Pons (tissue), 1 donor: ENCODE measurements around the gene BBS1.
A peak's percentile ranks its signal among the peaks of the same experiment; 100 is the strongest.
"Not testable (repeated sequence)": the region's sequence is repeated elsewhere in the genome, so short reads cannot be mapped to it uniquely, and the experiment has no call there.

Experiments
- DNase-seq: peaks from one replicate; pipeline ENCODE4 v3.0.0-alpha.2; 2016; ENCODE audit warnings: low spot score

The BBS1 gene

DNA sequence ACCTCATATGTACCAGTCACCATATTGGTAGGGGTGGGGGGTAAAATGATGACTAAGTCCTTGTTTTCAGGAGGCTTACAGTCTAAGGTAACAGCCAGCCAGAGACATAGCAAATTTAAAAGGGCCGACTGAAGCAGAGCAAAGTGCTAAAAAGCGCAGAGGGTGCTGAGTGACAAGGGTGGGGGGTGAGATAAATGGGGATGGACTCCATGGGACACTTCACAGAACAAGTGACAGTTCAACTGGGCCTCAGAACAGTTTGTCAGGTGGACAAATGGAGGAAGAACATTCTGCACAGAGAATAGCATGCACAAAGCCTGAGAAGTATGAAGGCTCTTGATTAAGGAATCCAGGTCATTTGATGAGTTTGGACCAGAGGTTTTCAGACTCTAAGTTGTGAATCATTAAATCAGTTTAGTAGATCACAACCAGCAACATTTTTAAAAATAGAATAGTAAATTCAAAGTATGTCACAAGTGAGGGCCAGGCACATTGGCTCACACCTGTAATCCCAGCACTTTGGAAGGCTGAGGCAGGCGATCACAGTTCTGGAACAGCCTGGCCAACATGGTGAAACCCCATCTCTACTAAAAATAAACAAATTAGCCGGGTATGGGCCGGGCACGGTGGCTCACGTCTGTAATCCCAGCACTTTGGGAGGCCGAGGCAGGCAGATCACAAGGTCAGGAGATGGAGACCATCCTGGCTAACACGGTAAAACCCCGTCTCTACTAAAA is 14.0 kb downstream of the BBS1 start:
- DNase-seq = no peak

- no peak for DNase-seq
Measured at GRCh38 chr11:66529069-66529468, 18.6 kb downstream of the BBS1 start.

- no peak for DNase-seq
Measured at GRCh38 chr11:66529655-66530054, 19.2 kb downstream of the BBS1 start.

GRCh38 chr11:66530927-66531709 is 20.7 kb downstream of the BBS1 start:
- DNase-seq = no peak

DNA sequence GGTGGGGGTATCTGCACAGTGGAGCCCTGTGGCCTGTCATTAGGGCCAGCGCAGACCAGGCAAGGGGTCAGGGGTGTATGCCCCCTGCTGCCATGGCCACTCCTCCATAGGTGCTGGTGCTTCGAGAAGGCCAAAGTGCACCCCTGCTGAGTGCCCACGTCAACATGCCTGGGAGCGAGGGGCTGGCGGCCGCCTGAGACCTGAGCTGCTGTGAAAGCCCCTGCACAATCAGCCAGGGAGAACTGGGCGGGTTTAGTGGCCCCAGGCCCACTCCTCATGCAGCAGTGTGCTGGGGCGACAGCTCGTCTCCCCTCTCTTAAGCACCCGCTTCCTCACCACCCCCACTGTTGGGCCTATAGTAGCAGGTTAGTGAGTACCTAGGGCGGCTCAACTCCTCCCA is 21.4 kb downstream of the BBS1 start:
- DNase-seq = no peak

DNA sequence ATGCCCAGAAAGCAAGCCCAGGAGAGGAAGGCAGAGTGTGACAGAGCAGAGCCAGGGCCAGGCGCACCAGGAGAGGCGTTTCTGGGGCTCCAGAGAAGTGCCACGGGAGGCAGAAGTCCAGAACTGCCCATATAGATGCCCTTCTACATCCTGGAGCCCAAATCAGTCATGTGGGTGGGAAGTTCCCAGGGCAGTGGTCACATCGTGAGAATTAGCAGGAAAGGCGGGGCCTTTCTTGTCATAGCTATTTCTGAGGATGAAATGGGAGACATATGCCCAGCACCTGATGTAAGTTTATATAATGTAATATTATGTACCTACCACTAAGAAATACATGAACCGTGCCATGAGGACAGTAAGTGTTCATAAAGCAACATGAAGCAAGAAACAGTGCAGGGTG is 22.3 kb downstream of the BBS1 start:
- DNase-seq = no peak

DNA sequence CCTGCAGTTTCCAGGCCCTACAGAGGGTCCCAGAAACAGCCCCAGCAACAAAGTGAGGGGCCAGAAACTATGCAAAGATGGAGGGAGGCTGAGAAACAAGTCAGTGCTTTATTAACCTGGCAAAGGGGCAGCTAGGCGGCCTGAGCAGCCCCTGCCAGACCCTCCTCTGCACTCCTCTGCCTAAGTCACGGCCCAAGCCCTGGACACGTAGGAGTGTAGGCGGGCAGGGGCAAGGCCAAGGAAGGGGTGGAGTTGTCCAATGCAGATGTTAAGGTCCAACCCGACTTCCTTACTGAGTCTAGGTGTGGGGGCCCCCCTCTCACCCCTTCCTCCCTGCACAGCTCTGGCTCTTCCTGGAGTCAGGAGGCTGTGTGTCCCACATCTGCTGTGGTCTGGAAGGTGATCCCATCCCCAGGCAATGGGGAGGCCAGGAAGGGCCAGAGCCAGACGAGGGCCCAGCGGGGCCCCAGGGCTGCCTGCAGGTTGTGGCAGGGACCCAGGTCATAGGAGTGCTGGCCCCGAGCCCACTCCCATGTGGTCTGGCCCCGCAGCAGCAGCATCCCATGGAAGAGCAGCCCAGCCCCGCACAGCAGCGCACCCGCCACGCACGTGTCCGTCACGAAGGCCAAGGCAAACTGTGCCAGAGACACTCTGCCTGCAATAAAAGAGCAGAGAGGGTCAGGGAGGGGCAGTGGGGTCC is 28.9 kb downstream of the BBS1 start:
- no peak for DNase-seq

GRCh38 chr11:66539870-66540213 is 29.4 kb downstream of the BBS1 start:
- DNase-seq = no peak

GRCh38 chr11:66540598-66540997 is 30.2 kb downstream of the BBS1 start:
- DNase-seq = not testable (repeated sequence)

- no peak for DNase-seq
Measured at GRCh38 chr11:66541892-66542291, 31.5 kb downstream of the BBS1 start.

GRCh38 chr11:66542362-66542761 is 31.9 kb downstream of the BBS1 start:
- no peak for DNase-seq

GRCh38 chr11:66543263-66544107 is 33.0 kb downstream of the BBS1 start:
- DNase-seq = no peak

GRCh38 chr11:66544952-66545351 is 34.5 kb downstream of the BBS1 start:
- DNase-seq = not testable (repeated sequence)

DNA sequence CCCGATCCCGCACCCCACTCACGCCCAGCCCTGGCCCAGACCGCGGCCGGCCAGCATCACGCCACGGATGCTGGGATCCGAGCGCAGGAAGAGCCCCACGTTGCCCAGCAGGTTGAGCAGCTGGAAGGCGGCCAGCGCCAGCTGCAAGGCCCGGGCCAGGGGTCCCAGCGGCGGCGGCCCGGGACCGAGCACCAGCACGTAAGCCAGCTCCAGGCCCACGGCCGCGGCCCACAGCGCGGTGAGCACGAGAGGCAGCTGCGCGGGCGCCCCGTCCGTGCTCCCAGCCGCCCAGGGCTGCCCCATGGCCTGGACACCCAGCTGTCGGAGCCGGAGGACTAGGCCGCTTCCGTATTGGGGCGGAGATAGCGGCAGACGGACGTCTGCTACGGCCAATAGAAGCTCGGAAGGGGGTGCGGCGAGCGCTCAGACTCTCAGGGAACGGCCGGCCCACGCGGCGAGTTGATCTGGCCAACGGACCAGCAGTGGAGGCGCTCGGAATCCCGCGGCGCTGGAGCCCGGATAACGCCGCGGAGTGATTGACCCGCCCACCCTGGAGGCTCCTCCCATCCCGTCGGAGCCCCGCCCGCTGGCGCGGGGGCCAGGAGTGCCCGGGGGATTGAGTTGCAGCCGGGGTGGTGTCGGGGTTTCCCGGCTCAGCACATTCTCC is 35.4 kb downstream of the BBS1 start, which contains the start of gene ZDHHC24:
ZDHHC24 (minus strand) TSS at position 348 of the 667 bp plus-strand sequence; CDS start at position 303, 45 bp downstream.
- peak; percentile 96 for DNase-seq

- no peak for DNase-seq
Measured at GRCh38 chr11:66546368-66546965, 36.0 kb downstream of the BBS1 start, which contains the start of gene ACTN3. Gene ACTN3, plus strand, starts transcription at chr11:66546903. Its CDS starts 35 bp downstream, at chr11:66546938.

DNA sequence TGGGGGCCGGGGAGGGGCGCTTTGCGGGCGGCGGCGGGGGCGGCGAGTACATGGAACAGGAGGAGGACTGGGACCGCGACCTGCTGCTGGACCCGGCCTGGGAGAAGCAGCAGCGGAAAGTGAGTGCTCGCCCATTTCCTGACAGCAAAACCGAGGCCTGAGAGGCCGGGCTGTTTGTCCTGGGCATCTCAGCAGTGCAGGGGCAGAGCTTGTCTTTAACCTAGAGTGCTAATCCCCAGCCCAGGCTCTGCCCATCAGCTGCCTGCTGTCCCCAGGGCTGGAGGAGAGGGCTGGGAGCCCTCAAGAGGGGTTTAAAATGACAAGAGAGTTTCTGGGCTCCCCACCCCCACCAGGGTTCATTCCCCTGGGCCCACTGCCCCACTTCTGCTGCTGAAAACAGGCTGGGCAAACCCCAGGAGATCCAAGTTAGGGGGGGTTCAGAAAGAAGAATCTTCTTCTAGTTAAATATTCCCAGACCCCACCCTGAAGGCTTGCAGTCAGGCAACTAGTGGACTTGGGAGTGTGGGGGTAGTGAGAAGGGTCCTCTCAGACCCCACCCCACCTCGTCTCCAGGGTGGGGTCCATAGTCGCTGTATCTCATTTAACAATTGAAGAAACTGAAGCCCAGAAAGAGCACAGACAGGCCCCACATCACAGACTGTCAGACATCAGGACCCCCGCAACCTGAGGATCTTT is 36.7 kb downstream of the BBS1 start:
- no peak for DNase-seq

- DNase-seq = no peak
Measured at GRCh38 chr11:66547662-66548009, 37.2 kb downstream of the BBS1 start.

DNA sequence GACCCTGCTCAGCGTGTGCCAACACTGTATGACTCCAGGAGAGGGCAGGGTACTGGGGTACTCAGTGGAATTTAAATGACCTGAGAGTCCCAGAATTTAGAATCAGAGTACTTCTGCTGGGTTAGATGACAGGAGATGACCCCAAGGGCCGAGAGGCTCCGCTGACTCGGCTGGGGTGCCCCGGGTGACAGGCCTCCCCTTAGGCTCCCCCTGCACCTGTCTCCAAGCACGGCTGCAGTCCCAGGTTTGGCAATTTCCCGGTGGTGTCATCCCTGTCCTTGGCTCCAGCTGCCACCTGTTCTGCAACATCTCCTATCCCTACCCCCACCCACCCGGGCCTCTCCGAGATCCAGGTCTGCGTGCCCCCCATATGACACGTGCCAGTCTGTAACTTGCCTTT is 37.6 kb downstream of the BBS1 start:
- no peak for DNase-seq

DNA sequence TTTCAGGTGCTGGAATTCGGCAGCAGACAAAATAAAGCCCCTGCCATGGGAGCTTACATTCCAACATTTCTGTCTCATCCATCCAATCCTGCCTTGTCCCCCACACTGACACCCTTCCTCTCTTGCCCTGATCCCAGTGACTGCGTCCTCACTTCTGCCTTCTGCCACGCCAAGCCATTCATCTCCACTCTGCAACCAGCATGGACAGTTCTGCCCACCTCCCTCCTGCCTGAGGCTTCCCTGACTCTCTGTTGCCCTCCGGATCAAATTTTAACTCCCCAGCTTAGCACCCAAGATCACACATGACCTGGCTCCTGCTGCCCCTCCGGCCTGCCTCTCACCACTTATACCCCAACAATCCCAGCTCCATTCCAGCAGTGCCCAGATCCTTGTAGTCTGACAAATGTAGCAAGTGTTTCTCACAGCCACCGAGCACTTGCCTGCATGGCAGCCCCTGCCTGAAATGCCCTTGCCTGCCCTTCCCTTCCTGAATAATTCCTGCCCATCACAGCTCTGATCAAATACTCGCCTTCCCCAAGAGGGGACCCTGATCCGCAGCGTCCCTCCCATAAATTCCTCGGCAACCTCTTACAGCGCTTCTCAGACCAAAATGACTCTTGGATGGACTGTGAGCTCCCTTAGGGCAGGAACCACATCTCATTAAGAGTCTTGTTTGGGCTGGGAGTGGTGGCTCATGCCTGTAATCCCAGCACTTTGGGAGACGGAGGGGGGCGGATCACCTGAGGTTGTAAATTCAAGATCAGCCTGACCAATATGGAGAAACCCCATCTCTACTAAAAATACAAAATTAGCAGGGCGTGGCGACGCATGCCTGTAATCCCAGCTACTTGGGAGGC is 38.6 kb downstream of the BBS1 start:
- no peak for DNase-seq
